Measurements from ENCODE around the gene WDR75. TPM values are rescaled to one million over a fixed set of nuclear protein-coding genes. Genes with fewer than 3 reads are reported as not detected.

Gene WDR75
- total RNA-seq: 10 to 100 TPM; 18.3 to 20.0 (median 19.3) TPM
- polyA plus RNA-seq: 12.6 TPM
- long read RNA-seq, donor 1, transcript WDR75-201 (21 exons, 2,701 nt): major isoform, 12 of 14 reads
- long read RNA-seq, donor 1, partial matches to known transcripts: 2 of 14 reads
- long read RNA-seq, donor 1, other reads (novel, unspliced or antisense): 0 of 14 reads
- long read RNA-seq, donor 2, transcript WDR75-201 (21 exons, 2,701 nt): major isoform, 9 of 11 reads
- long read RNA-seq, donor 2, partial matches to known transcripts: 1 of 11 reads
- long read RNA-seq, donor 2, other reads (novel, unspliced or antisense): 1 of 11 reads
- long read RNA-seq, donor 3, transcript WDR75-201 (21 exons, 2,701 nt): major isoform, 36 of 43 reads
- long read RNA-seq, donor 3, partial matches to known transcripts: 4 of 43 reads
- long read RNA-seq, donor 3, other reads (novel, unspliced or antisense): 3 of 43 reads
- long read RNA-seq, donor 4, transcript WDR75-201 (21 exons, 2,701 nt): major isoform, 10 of 11 reads
- long read RNA-seq, donor 4, partial matches to known transcripts: 0 of 11 reads
- long read RNA-seq, donor 4, other reads (novel, unspliced or antisense): 1 of 11 reads

DNA sequence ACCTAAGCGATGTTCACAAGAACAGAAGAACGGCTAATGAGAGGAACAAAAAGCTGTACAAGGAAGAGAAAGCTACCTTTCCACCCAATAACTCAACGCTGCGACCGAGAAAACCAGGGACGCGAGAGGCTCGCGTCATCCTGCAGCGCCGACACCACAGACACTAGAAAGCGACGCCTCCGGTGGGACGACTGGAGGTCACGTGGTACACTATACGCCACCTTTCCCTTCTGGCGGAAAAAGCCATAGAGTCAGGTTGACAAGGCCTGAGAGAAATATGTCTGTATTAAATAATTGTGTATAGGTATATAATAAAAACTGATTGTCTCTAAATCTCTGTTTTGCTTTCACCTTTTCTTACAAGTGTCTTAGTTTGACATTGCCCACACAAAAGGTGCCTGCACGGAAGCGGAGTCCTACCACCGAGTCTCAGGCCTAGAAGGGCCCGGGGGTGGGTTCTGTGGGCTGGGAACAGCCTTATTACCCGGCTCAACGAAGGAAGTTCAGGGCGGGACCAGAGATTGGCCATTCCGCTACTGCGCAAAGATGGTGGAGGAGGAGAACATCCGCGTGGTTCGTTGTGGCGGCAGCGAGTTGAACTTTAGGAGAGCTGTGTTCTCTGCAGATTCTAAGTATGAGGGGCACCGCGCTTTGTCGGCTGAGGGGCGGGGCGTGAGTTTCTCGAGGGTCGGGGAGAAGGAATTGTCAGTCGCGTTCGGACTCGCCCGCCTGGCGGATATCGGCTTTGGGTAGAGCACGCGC is at the start of gene WDR75:
Gene WDR75, plus strand, starts transcription at position 528 of the 762 bp plus-strand sequence. Its CDS starts 19 bp downstream, at position 547.
- DNase-seq: peak; percentile 94 to 97 (median 95)
- Histone ChIP-seq H3K4me1 (ENCODE audit: control insufficient read depth, insufficient read depth, low read length) (no peaks in the 10 kb centered on the region), H3K9me3 (ENCODE audit: control insufficient read depth, low read length) (no peaks in the 10 kb centered on the region), H3K27ac (ENCODE audit: low read length) (peak within 1 kb of the TSS; percentile 96), H3K27me3 (ENCODE audit: control insufficient read depth, insufficient read depth) (no peaks in the 10 kb centered on the region), H3K4me3 (ENCODE audit: low read length) (peak within 1 kb of the TSS; percentile 82)
- WGBS: under 1% methylated on average over 48 of the region's 48 CpGs
- intact Hi-C loops (cut with DNase I): no loop called here
- ATAC-seq: peak; percentile 99

DNA sequence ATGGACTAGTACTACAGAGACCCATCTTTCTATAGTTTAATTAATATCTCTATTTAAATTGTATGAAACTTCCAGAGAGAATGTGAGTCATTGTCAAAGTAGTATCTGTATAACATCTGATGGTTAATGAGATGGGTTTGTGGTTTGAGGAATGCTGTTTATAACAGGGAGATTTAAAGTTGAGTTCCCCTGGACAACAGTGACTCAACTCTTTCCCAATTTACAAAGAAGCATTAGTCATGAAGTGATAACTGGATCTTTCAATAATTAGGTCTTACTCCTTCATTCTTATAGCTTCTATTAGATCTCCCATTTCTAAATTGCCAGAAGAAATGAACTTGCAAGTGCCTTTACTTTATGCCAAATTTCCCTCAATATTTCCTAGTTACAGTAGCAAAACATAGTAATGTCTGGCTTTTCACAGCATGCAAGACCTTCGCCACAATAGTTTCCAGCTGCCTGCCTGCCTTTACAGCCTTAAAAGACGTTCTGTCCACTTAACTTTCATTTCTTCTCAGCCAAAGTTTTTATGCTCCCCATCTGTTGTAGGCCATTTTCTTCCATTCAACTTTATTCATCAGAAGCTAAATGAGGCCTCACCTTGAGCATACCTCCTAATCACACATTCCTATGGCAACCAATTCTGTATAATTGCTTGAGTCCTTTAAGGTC is 47.7 kb upstream of the WDR75 start:
- intact Hi-C loops (cut with DNase I): no loop called here
- Histone ChIP-seq H3K27me3 (ENCODE audit: control insufficient read depth, insufficient read depth) (no peaks in the 10 kb centered on the region), H3K4me1 (ENCODE audit: control insufficient read depth, insufficient read depth, low read length) (no peaks in the 10 kb centered on the region), H3K9me3 (ENCODE audit: control insufficient read depth, low read length) (no peaks in the 10 kb centered on the region), H3K27ac (ENCODE audit: low read length) (no peak overlapping the region), H3K4me3 (ENCODE audit: low read length) (no peak overlapping the region)
- ATAC-seq: peak in 1 of 2 donors; percentile 35
- no peak for DNase-seq
- 57% methylated on average over 2 of the region's 2 CpGs for WGBS

DNA sequence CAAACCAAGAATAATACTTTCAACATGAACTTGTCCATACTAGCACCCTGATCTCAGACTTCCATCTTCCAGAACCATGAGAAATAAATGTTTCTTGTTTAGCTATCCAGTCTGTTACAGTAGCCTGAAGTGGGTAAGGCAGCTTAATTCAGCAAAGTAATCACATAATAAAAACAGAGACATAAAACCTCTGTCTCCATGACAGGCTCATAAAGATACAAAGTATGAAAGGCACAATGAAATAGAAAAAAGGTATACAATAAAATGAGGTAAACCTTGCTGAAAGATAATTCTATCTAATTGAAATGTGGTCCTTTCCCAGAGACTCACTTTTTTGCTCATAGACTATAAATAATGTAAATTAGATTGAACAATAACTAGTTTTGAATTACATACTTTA is 46.7 kb upstream of the WDR75 start:
- no peak for DNase-seq
- Histone ChIP-seq H3K9me3 (ENCODE audit: control insufficient read depth, low read length) (no peaks in the 10 kb centered on the region), H3K27me3 (ENCODE audit: control insufficient read depth, insufficient read depth) (no peaks in the 10 kb centered on the region), H3K4me3 (ENCODE audit: low read length) (no peak overlapping the region), H3K27ac (ENCODE audit: low read length) (peak overlapping the region; percentile 19), H3K4me1 (ENCODE audit: control insufficient read depth, insufficient read depth, low read length) (no peaks in the 10 kb centered on the region)
- no peak for ATAC-seq
- intact Hi-C loops (cut with DNase I): no loop called here

DNA sequence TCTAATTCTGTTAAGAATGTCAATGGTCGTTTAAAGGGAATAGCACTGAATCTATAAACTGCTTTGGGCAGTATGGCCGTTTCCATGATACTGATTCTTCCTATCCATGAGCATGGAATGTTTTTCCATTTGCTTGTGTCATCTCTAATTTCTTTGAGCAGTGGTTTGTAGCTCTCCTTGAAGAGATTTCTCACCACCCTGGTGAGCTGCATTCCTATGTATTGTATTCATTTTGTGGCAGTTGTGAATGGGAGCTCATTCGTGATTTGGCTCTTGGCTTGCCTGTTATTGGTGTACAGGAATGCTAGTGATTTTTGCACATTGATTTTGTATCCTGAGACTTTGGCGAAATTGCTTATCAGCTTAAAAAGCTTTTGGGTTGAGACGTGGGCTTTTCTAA is 38.3 kb upstream of the WDR75 start:
- Histone ChIP-seq H3K27ac (ENCODE audit: low read length) (no peak overlapping the region), H3K4me3 (ENCODE audit: low read length) (no peak overlapping the region), H3K4me1 (ENCODE audit: control insufficient read depth, insufficient read depth, low read length) (no peaks in the 10 kb centered on the region), H3K27me3 (ENCODE audit: control insufficient read depth, insufficient read depth) (no peaks in the 10 kb centered on the region), H3K9me3 (ENCODE audit: control insufficient read depth, low read length) (no peaks in the 10 kb centered on the region)
- WGBS: 72% methylated on average over 5 of the region's 5 CpGs
- intact Hi-C loops (cut with DNase I): no loop called here
- no peak for DNase-seq
- ATAC-seq: no peak

DNA sequence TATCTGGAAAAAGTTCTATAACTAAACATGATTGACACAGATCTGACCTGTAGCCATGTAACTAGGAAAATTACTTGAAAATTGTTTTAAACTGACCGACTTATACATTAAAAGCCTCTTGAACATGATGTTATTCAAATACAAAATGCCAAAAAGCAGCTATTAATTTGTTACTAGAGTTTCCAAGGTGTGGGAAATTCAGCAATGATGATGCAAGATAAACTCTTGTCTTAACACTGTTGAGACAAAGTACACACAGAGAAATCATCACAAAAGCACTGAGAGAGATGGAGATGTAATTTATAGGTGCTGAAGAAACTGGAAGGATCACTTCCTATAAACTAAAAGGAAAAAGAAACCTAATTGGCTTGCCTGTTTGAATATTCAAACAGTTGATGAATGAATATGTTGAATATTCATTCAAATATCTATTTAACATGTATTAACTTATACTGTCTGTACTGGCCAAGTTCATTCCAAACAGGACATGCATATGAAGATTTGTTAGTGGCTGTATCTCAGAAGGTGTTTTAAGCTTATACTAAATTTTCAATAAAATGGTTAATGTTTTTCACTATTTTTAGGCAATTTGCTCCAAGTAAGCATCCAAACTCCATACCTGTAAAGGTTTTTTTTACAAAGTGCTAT is 34.6 kb upstream of the WDR75 start:
- Histone ChIP-seq H3K27ac (ENCODE audit: low read length) (no peak overlapping the region), H3K4me3 (ENCODE audit: low read length) (no peak overlapping the region), H3K9me3 (ENCODE audit: control insufficient read depth, low read length) (no peaks in the 10 kb centered on the region), H3K27me3 (ENCODE audit: control insufficient read depth, insufficient read depth) (no peaks in the 10 kb centered on the region), H3K4me1 (ENCODE audit: control insufficient read depth, insufficient read depth, low read length) (no peaks in the 10 kb centered on the region)
- intact Hi-C loops (cut with DNase I): no loop called here
- ATAC-seq (no peak), DNase-seq (no peak)
- WGBS: 82% methylated on average over 1 of the region's 1 CpG

DNA sequence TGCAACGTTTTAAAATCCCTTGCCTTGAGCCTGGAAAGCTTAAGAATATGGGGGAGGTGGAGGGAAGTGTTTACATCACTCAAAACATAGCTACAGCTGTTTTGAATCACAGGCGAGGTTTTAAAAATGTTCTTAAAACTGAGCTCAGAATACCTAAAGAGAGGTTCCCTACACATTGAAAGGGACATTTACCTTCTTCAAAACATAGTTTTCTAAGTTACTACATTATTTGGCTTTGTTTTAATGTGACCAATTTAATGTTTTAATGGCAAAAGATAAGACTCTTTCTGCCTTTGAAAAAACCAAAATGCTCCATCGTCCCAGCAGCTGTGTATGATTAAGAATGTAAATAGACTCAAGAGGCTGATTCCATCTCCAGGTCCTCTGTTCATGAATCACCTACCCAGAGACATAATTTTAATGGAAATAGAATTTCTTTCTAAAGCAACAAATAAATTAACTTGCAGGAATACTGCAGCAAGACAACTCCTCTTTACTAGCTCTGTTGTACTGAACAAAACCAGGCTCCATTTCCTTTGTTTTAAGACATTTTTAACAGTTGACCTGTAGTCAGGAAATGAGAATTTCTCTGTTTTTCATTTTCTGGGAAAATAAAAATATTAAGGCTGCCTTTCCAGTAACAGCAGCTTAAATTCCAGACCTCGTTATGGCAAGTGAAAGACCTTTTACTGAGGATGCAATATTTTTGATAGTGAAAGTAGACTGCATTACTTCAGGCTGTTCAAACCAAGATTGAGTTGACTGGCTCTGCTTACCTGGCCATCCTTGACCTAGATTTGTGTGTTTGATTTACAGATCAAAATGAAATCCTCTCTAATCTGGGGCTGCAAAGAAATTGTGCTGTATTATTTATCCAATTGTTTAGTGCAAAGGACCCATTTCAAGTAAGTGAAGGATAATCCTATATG is 33.7 kb upstream of the WDR75 start:
- DNase-seq (no peak), ATAC-seq (no peak)
- intact Hi-C loops (cut with DNase I): no loop called here
- H3K27me3 ChIP-seq (ENCODE audit: control insufficient read depth, insufficient read depth): no peaks in the 10 kb centered on the region
- no peak overlapping the region for H3K27ac ChIP-seq (ENCODE audit: low read length)
- 22% methylated on average over 4 of the region's 4 CpGs for WGBS
- no peaks in the 10 kb centered on the region for H3K4me1 ChIP-seq (ENCODE audit: control insufficient read depth, insufficient read depth, low read length)
- peak overlapping the region; percentile 19 for H3K4me3 ChIP-seq (ENCODE audit: low read length)
- H3K9me3 ChIP-seq (ENCODE audit: control insufficient read depth, low read length): no peaks in the 10 kb centered on the region

DNA sequence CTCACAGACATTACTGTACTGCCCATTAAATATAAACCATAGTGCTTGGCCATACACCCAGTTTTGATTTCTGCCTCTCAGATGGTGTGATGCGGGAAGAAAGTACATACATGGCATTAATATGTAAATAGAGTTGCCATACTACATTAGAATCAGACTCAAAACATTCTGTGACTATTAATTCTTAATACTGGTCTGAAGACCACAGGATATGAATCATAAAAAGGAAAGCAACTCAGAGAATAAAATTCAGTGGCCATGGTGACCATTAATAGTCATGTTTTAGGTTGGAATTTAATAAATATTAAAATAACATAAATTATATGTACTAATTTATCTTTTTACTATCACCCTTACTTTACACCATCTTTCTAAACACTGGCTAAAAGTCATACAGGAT is 33.0 kb upstream of the WDR75 start:
- H3K4me3 ChIP-seq (ENCODE audit: low read length): no peak overlapping the region
- no peak overlapping the region for H3K27ac ChIP-seq (ENCODE audit: low read length)
- 95% methylated on average over 1 of the region's 1 CpG for WGBS
- ATAC-seq: no peak
- H3K4me1 ChIP-seq (ENCODE audit: control insufficient read depth, insufficient read depth, low read length): no peaks in the 10 kb centered on the region
- no peak for DNase-seq
- H3K9me3 ChIP-seq (ENCODE audit: control insufficient read depth, low read length): no peaks in the 10 kb centered on the region
- intact Hi-C loops (cut with DNase I): no loop called here
- no peaks in the 10 kb centered on the region for H3K27me3 ChIP-seq (ENCODE audit: control insufficient read depth, insufficient read depth)

DNA sequence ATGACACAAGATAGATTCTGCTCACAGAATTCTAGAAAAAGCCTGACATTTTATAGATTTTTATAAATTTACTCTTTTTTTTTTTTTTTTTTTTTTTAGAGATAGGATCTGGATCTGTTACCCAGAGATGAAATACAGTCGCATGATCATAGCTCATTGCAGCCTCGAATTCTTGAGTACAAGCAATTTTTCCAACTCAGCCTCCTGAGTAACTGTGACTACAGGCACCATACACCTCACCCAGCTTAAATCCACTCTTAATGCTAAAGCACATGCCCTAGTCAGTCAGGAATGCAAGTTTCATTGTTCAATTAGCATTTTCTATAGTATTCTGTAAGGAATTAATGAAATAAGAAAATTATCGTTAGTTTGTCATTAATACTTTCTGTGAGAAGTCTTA is 32.1 kb upstream of the WDR75 start:
- no peak for ATAC-seq
- no peak for DNase-seq
- WGBS: 95% methylated on average over 3 of the region's 3 CpGs
- no peak overlapping the region for H3K27ac ChIP-seq (ENCODE audit: low read length)
- intact Hi-C loops (cut with DNase I): no loop called here
- no peaks in the 10 kb centered on the region for H3K27me3 ChIP-seq (ENCODE audit: control insufficient read depth, insufficient read depth)
- no peaks in the 10 kb centered on the region for H3K9me3 ChIP-seq (ENCODE audit: control insufficient read depth, low read length)
- H3K4me3 ChIP-seq (ENCODE audit: low read length): no peak overlapping the region
- no peaks in the 10 kb centered on the region for H3K4me1 ChIP-seq (ENCODE audit: control insufficient read depth, insufficient read depth, low read length)

DNA sequence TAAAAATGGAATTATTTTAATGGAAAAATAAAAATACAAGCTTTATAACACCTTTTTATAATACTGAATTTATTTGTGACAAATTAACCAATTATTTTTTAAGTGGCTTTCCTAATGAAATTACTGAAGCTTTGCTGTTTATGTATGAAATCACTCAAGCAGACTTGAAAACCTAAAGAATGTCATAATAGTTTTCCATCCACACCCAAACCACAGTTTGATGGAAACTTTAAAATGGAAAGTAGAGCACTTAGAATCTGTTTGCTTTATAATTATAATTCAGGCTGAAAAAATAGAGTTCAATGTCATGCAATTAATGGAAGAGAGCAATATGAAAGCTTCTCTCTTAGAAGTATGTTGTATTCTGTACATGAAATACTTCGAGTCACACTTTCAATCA is 31.6 kb upstream of the WDR75 start:
- Histone ChIP-seq H3K4me3 (ENCODE audit: low read length) (no peak overlapping the region), H3K27ac (ENCODE audit: low read length) (no peak overlapping the region), H3K27me3 (ENCODE audit: control insufficient read depth, insufficient read depth) (no peaks in the 10 kb centered on the region), H3K4me1 (ENCODE audit: control insufficient read depth, insufficient read depth, low read length) (no peaks in the 10 kb centered on the region), H3K9me3 (ENCODE audit: control insufficient read depth, low read length) (no peaks in the 10 kb centered on the region)
- DNase-seq (no peak), ATAC-seq (no peak)
- intact Hi-C loops (cut with DNase I): loop anchor here in 3 of 4 donors (5.0 to 10.0 kb wide), 4 partner anchors 315 to 1905 kb away; no protein-coding TSS in a partner anchor
- 61% methylated on average over 1 of the region's 1 CpG for WGBS

DNA sequence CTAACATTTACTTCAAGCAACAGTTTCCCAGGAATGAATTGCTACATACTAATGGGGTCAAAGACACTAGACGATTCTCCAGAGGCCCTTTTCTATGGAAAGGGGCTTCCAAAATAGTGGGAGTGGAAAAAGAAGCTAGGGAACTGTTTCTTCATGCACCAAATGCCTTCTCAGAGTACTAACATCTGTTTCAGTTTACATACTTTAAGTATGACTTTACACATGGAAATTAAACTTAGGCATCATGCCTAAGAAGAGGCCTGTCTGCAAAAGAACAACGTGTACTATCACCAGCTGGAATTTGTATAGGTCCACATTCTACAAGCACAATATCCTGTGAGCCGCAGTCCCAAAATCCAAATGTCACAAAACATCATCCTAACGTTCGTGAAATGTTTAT is 29.4 kb upstream of the WDR75 start:
- Histone ChIP-seq H3K27ac (ENCODE audit: low read length) (no peak overlapping the region), H3K27me3 (ENCODE audit: control insufficient read depth, insufficient read depth) (no peaks in the 10 kb centered on the region), H3K4me3 (ENCODE audit: low read length) (no peak overlapping the region), H3K4me1 (ENCODE audit: control insufficient read depth, insufficient read depth, low read length) (no peaks in the 10 kb centered on the region), H3K9me3 (ENCODE audit: control insufficient read depth, low read length) (no peaks in the 10 kb centered on the region)
- ATAC-seq (peak; percentile 62 to 70), DNase-seq (no peak)
- WGBS: 31% methylated on average over 5 of the region's 5 CpGs
- intact Hi-C loops (cut with DNase I): loop anchor here in 3 of 4 donors (5.0 to 10.0 kb wide), 4 partner anchors 317 to 1907 kb away; no protein-coding TSS in a partner anchor

All from right cardiac atrium (tissue), 5 donors.